Stimulated activated CD8-positive, alpha-beta memory T cell treated with anti-CD3 and anti-CD28 coated beads, Interleukin-7, amount 100 ng/mL, for 4 hours (primary cell): ENCODE results near the gene TMEM169.

Source experiments
- DNase-seq, 2 donors: peaks; one replicate each; pipeline ENCODE4 v3.0.0-alpha.2; 2020; ENCODE audit warnings: low read depth in 2 of 2

TMEM169 gene, protein sequence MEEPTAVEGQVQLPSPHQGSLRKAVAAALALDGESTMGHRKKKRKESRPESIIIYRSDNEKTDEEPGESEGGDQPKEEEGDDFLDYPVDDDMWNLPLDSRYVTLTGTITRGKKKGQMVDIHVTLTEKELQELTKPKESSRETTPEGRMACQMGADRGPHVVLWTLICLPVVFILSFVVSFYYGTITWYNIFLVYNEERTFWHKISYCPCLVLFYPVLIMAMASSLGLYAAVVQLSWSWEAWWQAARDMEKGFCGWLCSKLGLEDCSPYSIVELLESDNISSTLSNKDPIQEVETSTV

DNA sequence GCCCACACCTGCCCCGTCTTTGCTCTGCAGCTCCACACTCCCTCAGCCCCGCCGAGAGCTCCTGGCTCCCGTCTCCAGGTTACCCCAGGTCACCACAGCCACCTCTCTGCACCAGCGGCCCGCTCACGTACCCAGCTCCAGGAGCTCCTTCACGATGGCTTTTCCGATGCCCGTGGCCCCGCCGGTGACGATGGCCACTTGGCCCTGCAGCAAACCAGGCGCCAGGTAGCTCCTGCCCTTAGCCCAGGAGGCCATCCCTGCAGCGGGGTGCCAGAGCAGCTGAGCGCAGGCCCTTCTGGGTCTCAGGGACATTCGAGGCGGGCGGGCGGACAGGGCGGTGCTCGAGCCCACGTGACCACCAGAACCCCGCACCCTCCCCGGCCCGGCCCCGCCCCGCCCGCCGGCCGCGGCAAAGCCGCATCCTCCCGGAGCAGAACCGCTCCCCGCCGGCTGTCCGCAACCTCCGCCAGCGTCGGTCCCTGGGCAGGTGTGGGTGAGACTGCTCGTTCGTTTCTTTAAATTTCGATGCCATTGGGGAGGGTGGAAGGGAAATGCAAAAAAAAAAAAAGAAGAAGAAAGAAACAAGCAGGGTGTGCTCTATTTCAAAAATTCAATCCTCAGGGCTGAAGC lies at the start of gene TMEM169, which contains the start of gene PECR:
Gene TMEM169, plus strand, starts transcription at position 433 of the 630 bp plus-strand sequence. CDS start 14,045 bp downstream, outside the sequence.
Gene PECR, minus strand, starts transcription at position 323 of the 630 bp plus-strand sequence. Its CDS starts 68 bp downstream, at position 255.
- DNase-seq: peak; percentile 10 to 66

GRCh38 chr2:216031960-216032689 lies 49.6 kb upstream of the TMEM169 start:
- no peak for DNase-seq

DNA sequence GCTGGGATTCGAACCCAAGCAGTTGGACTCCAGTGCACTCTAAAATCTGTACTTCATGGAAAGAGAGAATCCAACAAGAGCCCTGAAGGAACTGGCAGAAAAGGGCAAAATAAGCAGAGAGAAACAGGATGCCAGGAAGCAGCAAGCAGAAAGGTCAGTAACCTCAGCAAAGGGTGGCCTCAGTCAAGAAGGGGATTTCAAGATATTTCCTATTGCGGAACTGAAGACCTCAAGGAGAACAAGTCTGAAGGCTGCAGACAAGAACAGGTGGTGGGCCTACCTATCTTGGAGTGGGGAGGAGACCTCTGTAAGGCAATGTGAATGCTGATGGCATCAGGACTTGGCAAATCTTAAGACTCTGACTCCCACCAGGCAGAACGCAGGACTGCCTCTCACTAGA lies 48.3 kb upstream of the TMEM169 start:
- DNase-seq: no peak

DNA sequence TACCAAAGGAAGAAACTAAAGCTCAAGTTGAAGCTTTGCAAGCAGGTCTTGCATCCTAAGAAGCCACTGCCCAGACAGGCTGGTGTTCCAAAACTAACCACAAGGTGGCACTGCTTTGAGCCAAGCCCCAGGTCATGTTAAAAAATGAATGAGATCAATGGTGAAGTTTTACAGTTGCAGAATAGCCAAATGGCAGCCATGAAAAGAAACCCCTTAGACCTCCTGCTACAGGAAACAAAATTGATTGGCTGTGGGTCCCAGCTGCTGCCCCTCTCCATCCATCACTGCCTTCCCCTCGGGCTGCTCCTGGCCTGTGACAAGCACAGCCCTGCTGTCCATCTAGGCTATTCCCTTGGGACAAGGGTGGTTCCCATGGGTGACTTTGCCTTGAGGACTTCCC lies 47.7 kb upstream of the TMEM169 start:
- DNase-seq: peak; percentile 47 to 62

DNA sequence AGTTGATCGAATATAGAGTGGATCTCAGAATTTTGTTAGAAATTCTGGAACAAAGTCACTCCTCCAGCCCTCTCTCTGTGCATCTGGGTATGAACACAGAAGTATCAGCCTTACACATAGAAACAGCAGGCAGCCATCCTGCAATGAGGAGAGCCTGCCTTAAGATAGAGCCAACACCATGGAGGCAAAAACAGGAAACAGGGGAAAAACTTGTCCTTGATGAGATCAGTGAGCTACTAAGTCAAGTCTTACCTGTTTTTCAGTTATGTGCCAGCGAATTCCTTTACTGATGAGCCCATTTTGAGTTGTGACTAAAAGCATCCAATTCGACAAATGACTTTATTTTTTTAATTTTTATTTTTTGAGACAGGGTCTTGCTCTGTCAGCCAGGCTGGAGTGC lies 41.8 kb upstream of the TMEM169 start:
- DNase-seq: no peak

GRCh38 chr2:216041438-216041837 lies 40.3 kb upstream of the TMEM169 start:
- DNase-seq: no peak

- DNase-seq: no peak
Observed at GRCh38 chr2:216043949-216044348, 37.8 kb upstream of the TMEM169 start.

DNA sequence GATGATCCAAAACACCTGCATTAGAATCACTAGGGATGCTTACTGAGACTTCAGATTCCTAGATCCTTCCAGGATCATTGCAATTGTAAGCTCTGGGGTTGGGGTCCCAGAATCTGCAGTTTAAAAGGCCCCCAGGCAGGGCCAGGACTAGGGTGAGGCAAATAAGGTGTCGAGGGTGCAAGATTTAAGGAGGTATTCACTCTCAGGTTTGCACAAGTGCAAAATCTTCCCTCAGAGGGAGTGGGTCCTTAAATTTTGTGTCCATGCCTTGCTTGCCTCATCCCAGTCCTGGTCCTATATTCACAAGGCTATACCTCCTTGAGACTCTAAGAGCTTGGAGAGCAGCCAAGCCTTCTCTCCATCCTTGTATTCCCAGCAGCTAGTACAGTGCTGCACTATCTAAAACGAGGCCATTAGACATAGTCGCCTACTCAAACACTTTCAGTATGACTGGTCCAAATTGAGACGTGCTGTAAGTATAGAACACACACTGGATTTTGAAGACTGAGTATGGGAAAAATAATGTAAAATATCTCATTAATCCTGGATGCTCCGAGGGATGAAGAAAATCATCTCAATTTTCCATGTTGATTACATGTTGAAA lies 36.7 kb upstream of the TMEM169 start:
- DNase-seq: no peak

DNA sequence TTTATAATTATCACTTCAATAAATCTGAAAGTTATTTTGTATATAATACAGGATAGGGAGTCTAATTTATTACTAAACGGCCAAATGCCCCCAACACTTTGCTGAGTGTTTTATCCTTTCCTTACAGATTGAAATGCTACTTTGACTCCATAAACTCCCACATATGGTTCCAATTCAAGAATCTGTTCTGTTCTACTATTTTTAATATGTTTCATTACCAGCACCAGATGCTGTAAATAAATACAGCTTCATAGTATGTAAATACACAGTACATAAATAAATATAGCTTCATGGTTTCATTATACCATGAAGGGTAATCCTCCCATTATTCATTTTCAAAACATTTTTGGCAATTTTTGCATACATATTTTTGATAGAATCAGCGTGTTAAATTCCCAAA lies 34.3 kb upstream of the TMEM169 start:
- DNase-seq: no peak

GRCh38 chr2:216049452-216049851 lies 32.3 kb upstream of the TMEM169 start:
- DNase-seq: no peak

DNA sequence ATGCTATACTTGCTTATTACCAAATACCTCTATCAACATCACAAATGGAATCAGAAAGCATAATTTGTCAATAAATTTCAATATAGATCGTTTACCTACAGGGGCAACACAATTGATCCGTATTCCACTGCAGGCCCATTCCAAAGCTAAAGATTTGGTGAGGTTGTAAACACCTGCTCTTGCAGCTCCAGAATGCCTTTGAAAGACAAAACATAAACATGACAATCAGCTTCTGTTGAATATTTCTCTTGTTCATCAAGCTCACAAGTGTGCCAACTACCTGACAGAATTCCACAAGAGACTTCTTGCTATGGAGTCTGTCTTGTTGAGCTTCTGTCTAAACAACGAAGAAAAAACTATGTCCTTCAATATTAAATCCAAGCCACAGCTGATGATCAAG lies 30.4 kb upstream of the TMEM169 start:
- no peak for DNase-seq

GRCh38 chr2:216052420-216052819 lies 29.3 kb upstream of the TMEM169 start:
- DNase-seq: no peak

DNA sequence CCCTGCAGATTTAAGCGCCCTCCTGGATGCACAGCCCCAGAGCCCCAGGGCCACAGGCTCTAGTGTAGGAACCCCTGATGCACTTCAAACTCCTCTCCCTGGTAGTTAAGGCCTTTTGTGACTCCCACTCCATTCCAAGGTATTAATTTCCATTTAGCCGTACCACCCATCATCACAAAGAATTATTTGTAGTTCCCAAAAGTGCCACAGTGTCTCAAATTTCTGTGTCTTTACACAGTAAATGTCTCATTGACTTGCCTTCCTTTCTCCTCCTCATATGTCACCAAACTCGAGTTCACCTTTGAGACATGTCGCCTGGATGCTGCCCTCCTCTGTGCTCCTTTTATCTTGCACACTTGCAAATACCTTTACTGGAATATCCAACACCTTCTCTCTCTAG lies 26.0 kb upstream of the TMEM169 start:
- no peak for DNase-seq

- no peak for DNase-seq
Observed at GRCh38 chr2:216056739-216057138, 25.0 kb upstream of the TMEM169 start.

DNA sequence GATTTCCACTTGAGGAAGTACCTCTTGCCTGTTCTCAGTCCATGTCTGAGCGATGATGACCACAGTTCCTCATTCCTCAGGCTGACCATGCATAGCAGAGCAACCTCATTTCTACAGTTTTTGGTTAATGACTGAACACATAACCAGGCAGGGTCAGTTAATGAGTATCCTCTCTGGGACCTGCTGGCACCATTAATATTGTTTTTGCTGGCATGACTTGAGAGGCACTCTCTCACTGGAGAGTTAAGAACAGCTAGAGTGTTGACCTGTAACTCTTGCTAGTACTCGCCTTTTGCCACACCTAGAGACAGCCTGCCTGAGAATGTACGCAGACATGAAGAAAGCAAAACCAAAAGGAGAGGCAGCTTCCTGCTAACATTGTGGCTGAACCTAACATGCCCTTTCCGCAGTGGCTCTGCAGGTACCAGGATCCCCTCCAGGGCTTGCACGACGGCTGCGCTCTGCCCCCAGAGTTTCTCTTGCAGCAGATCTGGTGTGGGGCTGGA lies 24.0 kb upstream of the TMEM169 start:
- DNase-seq: peak; percentile 19 to 34

- DNase-seq: no peak
Observed at GRCh38 chr2:216059233-216059834, 22.4 kb upstream of the TMEM169 start.

- DNase-seq: no peak
Observed at GRCh38 chr2:216064014-216064630, 17.6 kb upstream of the TMEM169 start.

GRCh38 chr2:216064665-216065064 lies 17.1 kb upstream of the TMEM169 start:
- DNase-seq: no peak

GRCh38 chr2:216066230-216066629 lies 15.5 kb upstream of the TMEM169 start:
- no peak for DNase-seq

GRCh38 chr2:216069028-216069427 lies 12.7 kb upstream of the TMEM169 start:
- DNase-seq: no peak

GRCh38 chr2:216070195-216070594 lies 11.5 kb upstream of the TMEM169 start:
- no peak for DNase-seq
